GM20000 (cell line): Measurements from ENCODE around the gene CFAP74.

Experiments used
- DNase-seq: peaks from one replicate; pipeline ENCODE4 v3.0.0; 2012; ENCODE audit warnings: low spot score
- TF ChIP-seq, protein P1 (sequence below): IDR thresholded peaks from 2 replicates; pipeline ENCODE4 v1.5.1; 2012; ENCODE audit warnings: mild to moderate bottlenecking, control low read depth; ENCODE audit errors: extremely low read depth, missing control alignments

Gene CFAP74

DNA sequence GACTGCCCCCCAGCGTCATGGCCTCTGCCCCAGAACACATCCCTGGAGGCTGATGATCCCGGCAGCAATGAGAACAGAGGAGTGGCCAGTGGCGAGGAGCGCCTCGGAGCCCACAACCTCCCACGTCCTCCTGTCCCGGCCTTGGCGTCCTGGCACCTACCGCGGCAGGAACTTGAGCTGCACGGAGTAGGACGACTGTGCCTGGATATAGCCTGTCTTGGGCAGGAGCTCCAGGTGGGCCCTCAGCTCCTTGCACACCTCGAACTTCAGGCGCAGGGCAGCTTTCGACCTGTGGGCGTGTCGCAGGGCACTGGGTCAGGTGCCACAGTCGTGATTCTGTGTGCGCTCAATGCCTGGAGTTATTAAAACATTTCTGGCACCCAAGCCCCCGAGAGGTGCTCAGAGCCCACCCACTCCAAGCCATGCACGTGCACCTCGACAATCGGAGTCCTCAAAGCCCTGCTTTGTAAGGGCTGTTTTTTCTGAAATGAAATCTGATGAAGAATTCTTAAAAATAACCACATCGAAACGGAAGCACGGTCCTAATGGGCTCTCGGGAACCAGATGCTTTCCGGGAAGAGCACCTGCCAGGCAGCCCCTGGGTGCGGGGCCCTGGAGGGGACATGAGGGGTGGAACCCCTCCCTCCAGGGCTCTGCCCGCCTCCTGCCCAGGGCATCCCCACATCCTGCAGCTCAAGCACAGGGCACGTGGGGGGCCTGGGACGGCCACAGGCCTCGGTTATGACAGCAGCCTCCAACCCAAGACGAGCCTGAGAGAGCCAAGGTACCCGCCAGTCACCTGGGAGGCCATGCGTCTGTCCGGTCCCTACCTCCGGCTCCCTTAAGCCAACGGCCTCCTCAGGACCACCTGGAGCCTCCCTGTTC, 61.5 kb downstream of the CFAP74 start:
- TF ChIP-seq, protein P1, sequence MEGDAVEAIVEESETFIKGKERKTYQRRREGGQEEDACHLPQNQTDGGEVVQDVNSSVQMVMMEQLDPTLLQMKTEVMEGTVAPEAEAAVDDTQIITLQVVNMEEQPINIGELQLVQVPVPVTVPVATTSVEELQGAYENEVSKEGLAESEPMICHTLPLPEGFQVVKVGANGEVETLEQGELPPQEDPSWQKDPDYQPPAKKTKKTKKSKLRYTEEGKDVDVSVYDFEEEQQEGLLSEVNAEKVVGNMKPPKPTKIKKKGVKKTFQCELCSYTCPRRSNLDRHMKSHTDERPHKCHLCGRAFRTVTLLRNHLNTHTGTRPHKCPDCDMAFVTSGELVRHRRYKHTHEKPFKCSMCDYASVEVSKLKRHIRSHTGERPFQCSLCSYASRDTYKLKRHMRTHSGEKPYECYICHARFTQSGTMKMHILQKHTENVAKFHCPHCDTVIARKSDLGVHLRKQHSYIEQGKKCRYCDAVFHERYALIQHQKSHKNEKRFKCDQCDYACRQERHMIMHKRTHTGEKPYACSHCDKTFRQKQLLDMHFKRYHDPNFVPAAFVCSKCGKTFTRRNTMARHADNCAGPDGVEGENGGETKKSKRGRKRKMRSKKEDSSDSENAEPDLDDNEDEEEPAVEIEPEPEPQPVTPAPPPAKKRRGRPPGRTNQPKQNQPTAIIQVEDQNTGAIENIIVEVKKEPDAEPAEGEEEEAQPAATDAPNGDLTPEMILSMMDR, result no peak
- DNase-seq, result no peak

DNA sequence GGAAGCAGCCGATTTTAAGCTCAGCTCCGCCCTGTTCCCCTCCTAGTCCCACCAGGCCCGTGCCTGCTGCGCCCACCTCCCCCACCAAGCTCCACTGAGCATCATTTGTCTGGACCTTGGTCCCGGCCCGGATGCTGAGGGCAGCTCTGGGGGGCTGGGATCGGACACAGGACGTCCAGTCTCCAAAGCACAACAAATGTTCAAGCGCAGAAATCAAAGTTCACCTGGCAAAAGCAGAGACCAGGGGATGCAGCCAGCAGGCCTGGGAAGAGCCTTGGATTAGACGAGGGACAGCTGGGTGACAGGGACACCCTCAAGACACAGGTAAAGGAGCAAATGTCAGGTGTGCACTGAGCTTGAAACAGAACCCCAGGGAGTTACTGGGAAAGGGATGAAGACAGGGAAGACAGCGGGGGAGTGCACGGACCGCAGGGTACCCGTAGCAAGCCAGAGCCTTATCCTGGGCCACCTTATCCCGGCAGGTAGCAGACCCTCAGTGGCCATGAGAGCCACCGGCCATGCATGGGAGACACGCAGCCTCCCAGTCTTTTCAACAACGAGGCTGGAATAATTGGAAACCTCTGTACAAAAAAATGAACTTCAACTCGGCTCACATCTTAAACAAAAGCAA, 62.3 kb downstream of the CFAP74 start:
- DNase-seq, result no peak
- TF ChIP-seq, protein P1, result no peak

DNA sequence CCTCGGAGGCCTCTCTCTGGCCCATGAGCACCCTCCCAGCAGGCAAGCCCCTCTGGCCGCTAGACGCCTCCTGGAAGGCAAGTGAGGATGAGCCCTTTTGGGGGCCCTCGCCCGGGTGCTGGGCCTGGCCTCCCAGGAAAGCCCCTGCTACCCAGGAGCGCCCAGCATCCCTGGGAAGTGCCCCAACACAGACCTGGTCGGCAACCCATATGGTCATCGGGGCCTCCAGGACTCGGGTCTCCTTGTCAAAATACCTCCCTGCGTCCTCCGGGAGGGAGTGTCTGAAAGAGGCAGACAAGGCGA, 63.5 kb downstream of the CFAP74 start:
- no peak for DNase-seq
- TF ChIP-seq, protein P1, result no peak

DNA sequence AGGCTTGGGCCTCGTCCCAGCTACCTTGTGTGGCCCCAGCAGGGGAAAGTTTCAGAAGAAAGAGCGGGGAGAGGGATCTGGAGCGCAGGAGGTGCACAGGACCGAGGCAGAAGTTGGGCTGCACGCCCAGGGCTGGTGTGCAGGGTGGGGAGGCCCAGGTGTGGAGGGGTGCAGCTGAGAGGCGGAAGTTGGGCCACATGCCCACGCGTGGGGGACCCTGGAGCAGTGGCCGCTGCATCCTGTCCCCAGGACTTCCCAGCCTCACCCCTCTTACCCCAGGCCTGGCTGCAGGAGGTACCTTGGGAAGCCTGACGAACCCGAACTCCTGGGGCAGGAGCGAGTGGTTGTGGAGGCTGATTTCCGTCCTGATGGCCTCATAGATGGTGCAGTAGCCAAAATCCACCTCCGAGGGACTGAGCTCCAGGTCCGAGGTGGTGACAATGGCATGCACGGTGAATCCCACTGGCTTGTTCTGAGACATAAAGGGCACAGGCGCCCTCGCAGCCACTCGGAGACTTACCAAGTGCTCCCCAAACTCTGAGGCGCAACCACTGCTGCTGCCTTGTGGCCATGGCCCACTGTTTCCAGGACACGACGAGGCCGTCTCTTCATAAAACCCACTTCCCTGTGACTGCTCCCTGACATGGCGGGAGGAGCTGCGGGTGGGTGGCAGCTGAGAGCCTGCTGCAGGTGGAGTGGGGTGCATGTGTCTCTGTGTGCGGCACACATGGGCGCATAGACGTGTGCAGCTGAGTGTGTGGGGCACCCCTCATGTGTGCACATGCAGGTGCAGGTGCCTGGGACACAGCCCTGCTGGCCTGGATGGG, 64.1 kb downstream of the CFAP74 start:
- no peak for DNase-seq
- TF ChIP-seq, protein P1, result no peak

DNA sequence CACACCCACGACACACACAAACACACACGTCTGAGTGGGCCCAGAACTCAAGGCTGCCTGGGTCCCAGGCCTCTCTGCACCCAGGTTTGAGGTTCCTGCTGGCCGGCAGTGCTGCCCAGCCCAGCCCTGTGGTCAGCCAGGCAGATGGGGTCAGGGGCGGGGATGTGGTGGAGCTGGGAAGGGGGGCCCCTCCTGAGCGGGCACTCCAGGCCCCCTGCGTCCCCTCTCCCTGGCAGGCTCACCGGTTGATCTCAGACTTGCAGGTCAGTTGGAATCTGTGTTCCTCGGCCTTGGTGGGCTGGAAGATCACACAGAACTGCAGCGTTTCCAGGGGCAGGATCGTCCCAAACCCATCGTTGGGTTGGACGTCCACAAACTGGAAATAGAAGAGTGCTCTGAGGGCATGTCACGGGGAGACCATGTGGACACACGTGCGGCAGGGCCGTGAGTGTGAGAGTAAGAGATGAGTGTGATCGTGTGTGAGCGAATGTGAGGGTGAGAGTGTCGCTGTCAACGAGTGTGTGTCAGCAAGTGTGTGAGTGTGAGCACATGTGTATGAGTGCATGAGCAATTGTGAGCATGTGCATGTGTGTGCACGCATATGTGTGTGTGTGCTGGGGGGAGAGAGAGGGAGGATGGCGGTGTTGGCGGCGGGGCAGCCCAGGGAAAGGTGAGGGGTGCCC, 64.8 kb downstream of the CFAP74 start:
- DNase-seq, result no peak
- TF ChIP-seq, protein P1, result no peak

DNA sequence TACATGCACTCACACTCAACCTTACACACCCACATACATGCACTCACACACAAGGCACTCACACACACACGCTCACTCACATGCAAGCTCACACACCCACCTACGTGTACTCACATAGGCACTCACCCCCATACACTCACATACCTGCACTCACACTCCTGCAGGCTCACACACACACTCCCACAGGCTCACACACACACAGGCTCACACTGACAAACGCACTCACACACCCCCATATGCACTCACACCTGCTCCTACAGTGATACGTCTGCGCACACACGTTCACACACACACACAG, 65.4 kb downstream of the CFAP74 start:
- no peak for DNase-seq
- TF ChIP-seq, protein P1, result no peak
